ENCODE measurements around the gene ZNF550. TPM values are rescaled to one million over a fixed set of nuclear protein-coding genes. Genes with fewer than 3 reads are reported as not detected.

Gene ZNF550
- total and polyA plus RNA-seq, 2 of the 13 experiments (the other 11 are each of a cell fraction or from before 2014, with no cell fraction given) = 8.6 to 9.1 TPM

GRCh38 chr19:57527136-57527881 is 32.4 kb downstream of the ZNF550 start, which contains the start of gene ZNF549 (continued):
- TF ChIP-seq PLSCR1 (CRISPR knock-in tag; IDR thresholded peaks at IDR 0.05; ENCODE audit: borderline replicate concordance) (no peak), DMAP1 (CRISPR knock-in tag; IDR thresholded peaks at IDR 0.05) (peak; percentile 67; the same call in 1 of the 2 replicates), CREBL2 (CRISPR knock-in tag; IDR thresholded peaks at IDR 0.05; ENCODE audit: borderline replicate concordance) (no peak), ZBTB46 (CRISPR knock-in tag; IDR thresholded peaks at IDR 0.05; ENCODE audit: borderline replicate concordance) (no peak), ZNF441 (CRISPR knock-in tag; IDR thresholded peaks at IDR 0.05; ENCODE audit: borderline replicate concordance) (peak; percentile 52; the same call in 1 of the 2 replicates), ZBTB20 (CRISPR knock-in tag; IDR thresholded peaks at IDR 0.05; ENCODE audit: borderline replicate concordance, low read depth) (no peak), ZMAT3 (CRISPR knock-in tag; conservative IDR thresholded peaks at IDR 0.05) (peak; percentile 77), HNRNPH1 (optimal IDR thresholded peaks at IDR 0.05; ENCODE audit: low read depth, low read length) (no peak), CREM (IDR thresholded peaks at IDR 0.05) (peak; percentile 96), CREM (CRISPR knock-in tag; IDR thresholded peaks at IDR 0.05) (0 out of 2 replicates have a peak, but pooled peaks have one; percentile 22), KMT2B (CRISPR knock-in tag; IDR thresholded peaks at IDR 0.05) (peak; percentile 92), HMG20A (CRISPR knock-in tag; IDR thresholded peaks at IDR 0.05; ENCODE audit: borderline replicate concordance) (no peak), NCOA2 (CRISPR knock-in tag; IDR thresholded peaks at IDR 0.05) (peak; percentile 25; the same call in 1 of the 2 replicates), JUNB (CRISPR knock-in tag; IDR thresholded peaks at IDR 0.05; ENCODE audit: borderline replicate concordance) (no peak), ZBTB21 (CRISPR knock-in tag; IDR thresholded peaks at IDR 0.05) (peak; percentile 82), RARG (CRISPR knock-in tag; IDR thresholded peaks at IDR 0.05; ENCODE audit: low read depth) (no peak), HCFC1 (IDR thresholded peaks at IDR 0.05; ENCODE audit: low read depth, low read length) (peak; percentile 93), FOXA3 (CRISPR knock-in tag; IDR thresholded peaks at IDR 0.05) (peak; percentile 52), ZBTB43 (CRISPR knock-in tag; conservative IDR thresholded peaks at IDR 0.05) (no peak), TOPORS (CRISPR knock-in tag; IDR thresholded peaks at IDR 0.05) (no peak; the same call in 1 of the 2 replicates), EHMT2 (IDR thresholded peaks at IDR 0.05; ENCODE audit: borderline replicate concordance, low read depth, low read length) (no peak), CSRNP2 (CRISPR knock-in tag; conservative IDR thresholded peaks at IDR 0.05; ENCODE audit: low read depth) (no peak), REXO4 (CRISPR knock-in tag; IDR thresholded peaks at IDR 0.05; ENCODE audit: borderline replicate concordance) (no peak), NFKBIZ (CRISPR knock-in tag; IDR thresholded peaks at IDR 0.05) (no peak), HOXA5 (CRISPR knock-in tag; IDR thresholded peaks at IDR 0.05) (0 out of 2 replicates have a peak, but pooled peaks have one; percentile 47), RFXAP (CRISPR knock-in tag; IDR thresholded peaks at IDR 0.05; ENCODE audit: borderline replicate concordance) (peak; percentile 64; the same call in 1 of the 2 replicates)

Data from HepG2 (cell line).